ENCODE measurements around the gene MCM5.

The MCM5 gene

GRCh38 chr22:35443338-35443737 lies 43.4 kb downstream of the MCM5 start:
- Histone ChIP-seq H3K79me1 (ENCODE audit: low read depth, low read length) (no peaks in the 10 kb centered on the region), H3K9ac (ENCODE audit: low read depth, low read length, poor library complexity) (peak overlapping the region; percentile 53), H2BK5ac (ENCODE audit: low read length) (peak overlapping the region; percentile 42), H2BK12ac (ENCODE audit: low read length) (no peak overlapping the region), H3K9me3 (replicated peaks in 1 of 2; ENCODE audit: control insufficient read depth in 2 of 2, insufficient read depth in 1 of 2, low read depth in 1 of 2, low read length in 2 of 2) (no peaks in the 10 kb centered on the region), H3K4me3 (ENCODE audit: low read length in 2 of 2) (no peak overlapping the region), H3K27ac (replicated peaks; ENCODE audit: low read length) (no peak overlapping the region), H2AK5ac (ENCODE audit: low read depth, low read length) (no peak overlapping the region), H3K4me1 (ENCODE audit: control insufficient read depth in 2 of 2, insufficient read depth in 1 of 2, low read depth in 1 of 2, low read length in 2 of 2) (no peaks in the 10 kb centered on the region), H3K36me3 (replicated peaks in 1 of 2; ENCODE audit: control insufficient read depth in 2 of 2, insufficient read depth in 2 of 2, low read length in 2 of 2) (peaks cover 0 to 5% of the 10 kb centered on the region in 2 donors), H3K27me3 (ENCODE audit: control insufficient read depth in 3 of 3, insufficient read depth in 3 of 3, low read depth in 1 of 3, low read length in 3 of 3) (peaks cover 0 to 3% (median 0%) of the 10 kb centered on the region in 3 experiments), H4K8ac (ENCODE audit: low read depth, low read length) (no peak overlapping the region), H3K4me2 (ENCODE audit: insufficient read depth, low read length, poor library complexity, severe bottlenecking) (no peak overlapping the region), H3K4ac (ENCODE audit: low read length) (no peak overlapping the region), H3K18ac (ENCODE audit: low read length) (no peak overlapping the region), H3K14ac (ENCODE audit: low read length) (no peak overlapping the region), H2AFZ (ENCODE audit: low read length) (no peak overlapping the region), H4K91ac (ENCODE audit: low read depth, low read length, poor library complexity) (no peak overlapping the region), H2BK120ac (ENCODE audit: low read depth, low read length) (no peak overlapping the region), H3K23ac (ENCODE audit: low read depth, low read length, poor library complexity) (no peak overlapping the region), H2BK15ac (ENCODE audit: low read length) (no peak overlapping the region)
- DNase-seq (ENCODE audit: low spot score) = no peak
- no CpG with 5 or more reads among the region's 6 CpGs for WGBS, 2 donors (ENCODE audit: extremely low coverage in 2 of 2, insufficient read length in 2 of 2, insufficient replicate concordance in 1 of 2)

- H2AK5ac ChIP-seq (ENCODE audit: low read depth, low read length) = no peak overlapping the region
- H4K91ac ChIP-seq (ENCODE audit: low read depth, low read length, poor library complexity) = no peak overlapping the region
- H2AFZ ChIP-seq (ENCODE audit: low read length) = no peak overlapping the region
- H3K27me3 ChIP-seq (ENCODE audit: control insufficient read depth in 3 of 3, insufficient read depth in 3 of 3, low read depth in 1 of 3, low read length in 3 of 3) = peaks cover 0 to 3% (median 0%) of the 10 kb centered on the region in 3 experiments
- H2BK5ac ChIP-seq (ENCODE audit: low read length) = peak overlapping the region; percentile 42
- no peak overlapping the region for H4K8ac ChIP-seq (ENCODE audit: low read depth, low read length)
- H3K4me2 ChIP-seq (ENCODE audit: insufficient read depth, low read length, poor library complexity, severe bottlenecking) = no peak overlapping the region
- H3K36me3 ChIP-seq (replicated peaks in 1 of 2; ENCODE audit: control insufficient read depth in 2 of 2, insufficient read depth in 2 of 2, low read length in 2 of 2) = peaks cover 0 to 7% of the 10 kb centered on the region in 2 donors
- no peaks in the 10 kb centered on the region for H3K9me3 ChIP-seq (replicated peaks in 1 of 2; ENCODE audit: control insufficient read depth in 2 of 2, insufficient read depth in 1 of 2, low read depth in 1 of 2, low read length in 2 of 2)
- no peak for DNase-seq (ENCODE audit: low spot score)
- no CpG with 5 or more reads among the region's 11 CpGs for WGBS, 2 donors (ENCODE audit: extremely low coverage in 2 of 2, insufficient read length in 2 of 2, insufficient replicate concordance in 1 of 2)
- peak overlapping the region; percentile 47 for H3K14ac ChIP-seq (ENCODE audit: low read length)
- peak overlapping the region; percentile 44 for H3K18ac ChIP-seq (ENCODE audit: low read length)
- H3K9ac ChIP-seq (ENCODE audit: low read depth, low read length, poor library complexity) = peak overlapping the region; percentile 53
- H3K27ac ChIP-seq (replicated peaks; ENCODE audit: low read length) = no peak overlapping the region
- H3K4me1 ChIP-seq (ENCODE audit: control insufficient read depth in 2 of 2, insufficient read depth in 1 of 2, low read depth in 1 of 2, low read length in 2 of 2) = no peaks in the 10 kb centered on the region
- H2BK15ac ChIP-seq (ENCODE audit: low read length) = no peak overlapping the region
- no peak overlapping the region for H3K4me3 ChIP-seq (ENCODE audit: low read length in 2 of 2)
- no peak overlapping the region for H3K4ac ChIP-seq (ENCODE audit: low read length)
- no peak overlapping the region for H2BK12ac ChIP-seq (ENCODE audit: low read length)
- H3K79me1 ChIP-seq (ENCODE audit: low read depth, low read length) = no peaks in the 10 kb centered on the region
- no peak overlapping the region for H3K23ac ChIP-seq (ENCODE audit: low read depth, low read length, poor library complexity)
- no peak overlapping the region for H2BK120ac ChIP-seq (ENCODE audit: low read depth, low read length)
Measured at GRCh38 chr22:35443790-35444684, 44.1 kb downstream of the MCM5 start.

GRCh38 chr22:35444685-35445399 lies 44.9 kb downstream of the MCM5 start:
- H3K4me1 ChIP-seq (ENCODE audit: control insufficient read depth in 2 of 2, insufficient read depth in 1 of 2, low read depth in 1 of 2, low read length in 2 of 2) = no peaks in the 10 kb centered on the region
- H3K79me1 ChIP-seq (ENCODE audit: low read depth, low read length) = no peaks in the 10 kb centered on the region
- H3K14ac ChIP-seq (ENCODE audit: low read length) = no peak overlapping the region
- H2AFZ ChIP-seq (ENCODE audit: low read length) = no peak overlapping the region
- no peak overlapping the region for H4K8ac ChIP-seq (ENCODE audit: low read depth, low read length)
- peaks cover 0 to 7% of the 10 kb centered on the region in 2 donors for H3K36me3 ChIP-seq (replicated peaks in 1 of 2; ENCODE audit: control insufficient read depth in 2 of 2, insufficient read depth in 2 of 2, low read length in 2 of 2)
- no peak overlapping the region for H4K91ac ChIP-seq (ENCODE audit: low read depth, low read length, poor library complexity)
- no peaks in the 10 kb centered on the region for H3K9me3 ChIP-seq (replicated peaks in 1 of 2; ENCODE audit: control insufficient read depth in 2 of 2, insufficient read depth in 1 of 2, low read depth in 1 of 2, low read length in 2 of 2)
- H2BK15ac ChIP-seq (ENCODE audit: low read length) = no peak overlapping the region
- H2BK120ac ChIP-seq (ENCODE audit: low read depth, low read length) = no peak overlapping the region
- H3K27ac ChIP-seq (replicated peaks; ENCODE audit: low read length) = no peak overlapping the region
- no peak overlapping the region for H3K4me3 ChIP-seq (ENCODE audit: low read length in 2 of 2)
- no peak overlapping the region for H2AK5ac ChIP-seq (ENCODE audit: low read depth, low read length)
- no peak overlapping the region for H3K18ac ChIP-seq (ENCODE audit: low read length)
- WGBS, 2 donors (ENCODE audit: extremely low coverage in 2 of 2, insufficient read length in 2 of 2, insufficient replicate concordance in 1 of 2) = no CpG with 5 or more reads among the region's 13 CpGs
- H3K23ac ChIP-seq (ENCODE audit: low read depth, low read length, poor library complexity) = no peak overlapping the region
- H3K9ac ChIP-seq (ENCODE audit: low read depth, low read length, poor library complexity) = no peak overlapping the region
- H3K4me2 ChIP-seq (ENCODE audit: insufficient read depth, low read length, poor library complexity, severe bottlenecking) = no peak overlapping the region
- no peak for DNase-seq (ENCODE audit: low spot score)
- H2BK5ac ChIP-seq (ENCODE audit: low read length) = no peak overlapping the region
- H2BK12ac ChIP-seq (ENCODE audit: low read length) = no peak overlapping the region
- no peak overlapping the region for H3K4ac ChIP-seq (ENCODE audit: low read length)
- peaks cover 0 to 3% (median 0%) of the 10 kb centered on the region in 3 experiments for H3K27me3 ChIP-seq (ENCODE audit: control insufficient read depth in 3 of 3, insufficient read depth in 3 of 3, low read depth in 1 of 3, low read length in 3 of 3)

- Histone ChIP-seq H3K36me3 (replicated peaks in 1 of 2; ENCODE audit: control insufficient read depth in 2 of 2, insufficient read depth in 2 of 2, low read length in 2 of 2) (peaks cover 0 to 9% of the 10 kb centered on the region in 2 donors), H4K91ac (ENCODE audit: low read depth, low read length, poor library complexity) (no peak overlapping the region), H2BK15ac (ENCODE audit: low read length) (no peak overlapping the region), H2BK120ac (ENCODE audit: low read depth, low read length) (no peak overlapping the region), H3K9me3 (replicated peaks in 1 of 2; ENCODE audit: control insufficient read depth in 2 of 2, insufficient read depth in 1 of 2, low read depth in 1 of 2, low read length in 2 of 2) (no peaks in the 10 kb centered on the region), H3K79me1 (ENCODE audit: low read depth, low read length) (no peaks in the 10 kb centered on the region), H2BK5ac (ENCODE audit: low read length) (no peak overlapping the region), H3K18ac (ENCODE audit: low read length) (no peak overlapping the region), H3K4me3 (ENCODE audit: low read length in 2 of 2) (no peak overlapping the region), H3K27ac (replicated peaks; ENCODE audit: low read length) (no peak overlapping the region), H2AFZ (ENCODE audit: low read length) (no peak overlapping the region), H3K27me3 (ENCODE audit: control insufficient read depth in 3 of 3, insufficient read depth in 3 of 3, low read depth in 1 of 3, low read length in 3 of 3) (peaks cover 0 to 3% (median 0%) of the 10 kb centered on the region in 3 experiments), H3K4ac (ENCODE audit: low read length) (no peak overlapping the region), H4K8ac (ENCODE audit: low read depth, low read length) (no peak overlapping the region), H2BK12ac (ENCODE audit: low read length) (no peak overlapping the region), H3K14ac (ENCODE audit: low read length) (no peak overlapping the region), H3K23ac (ENCODE audit: low read depth, low read length, poor library complexity) (no peak overlapping the region), H2AK5ac (ENCODE audit: low read depth, low read length) (no peak overlapping the region), H3K4me1 (ENCODE audit: control insufficient read depth in 2 of 2, insufficient read depth in 1 of 2, low read depth in 1 of 2, low read length in 2 of 2) (peaks cover 0 to 2% of the 10 kb centered on the region in 2 donors), H3K9ac (ENCODE audit: low read depth, low read length, poor library complexity) (no peak overlapping the region), H3K4me2 (ENCODE audit: insufficient read depth, low read length, poor library complexity, severe bottlenecking) (no peak overlapping the region)
- WGBS, 2 donors (ENCODE audit: extremely low coverage in 2 of 2, insufficient read length in 2 of 2, insufficient replicate concordance in 1 of 2) = no CpG with 5 or more reads among the region's 4 CpGs
- DNase-seq (ENCODE audit: low spot score) = no peak
Measured at GRCh38 chr22:35445933-35446332, 46.0 kb downstream of the MCM5 start.
